Epithelial cell of esophagus (primary cell): ENCODE data around the gene WDFY4.

ENCODE experiments used
- DNase-seq: peaks from one replicate; pipeline ENCODE4 v3.0.0; 2010; ENCODE audit warnings: low read depth
- H3K4me3 ChIP-seq: 2 replicates; pipeline ENCODE4 v1.5.1; 2011; ENCODE audit warnings: mild to moderate bottlenecking, low read length, control low read depth
- CTCF ChIP-seq: IDR thresholded peaks from 2 replicates; pipeline ENCODE4 v1.5.1; 2011; ENCODE audit warnings: low read depth, mild to moderate bottlenecking, low read length, control low read depth, inconsistent platforms; ENCODE audit not compliant: insufficient read depth; ENCODE audit errors: missing control alignments

WDFY4 gene

GRCh38 chr10:48800007-48800675, 115.5 kb downstream of the WDFY4 start:
- H3K4me3 ChIP-seq = no peak overlapping the region
- no peak for TF ChIP-seq CTCF
- no peak for DNase-seq

GRCh38 chr10:48801001-48801421, 116.3 kb downstream of the WDFY4 start:
- TF ChIP-seq CTCF = no peak
- DNase-seq = peak; percentile 72
- H3K4me3 ChIP-seq = no peak overlapping the region

GRCh38 chr10:48802611-48803071, 118.0 kb downstream of the WDFY4 start:
- TF ChIP-seq CTCF = no peak
- H3K4me3 ChIP-seq = no peak overlapping the region
- no peak for DNase-seq

GRCh38 chr10:48803801-48804584, 119.3 kb downstream of the WDFY4 start:
- no peak for TF ChIP-seq CTCF
- no peak overlapping the region for H3K4me3 ChIP-seq
- DNase-seq = no peak

- no peak for DNase-seq
- TF ChIP-seq CTCF = no peak
- no peak overlapping the region for H3K4me3 ChIP-seq
Observed at GRCh38 chr10:48804740-48805182, 120.1 kb downstream of the WDFY4 start.

GRCh38 chr10:48805411-48805810, 120.7 kb downstream of the WDFY4 start:
- DNase-seq = no peak
- no peak overlapping the region for H3K4me3 ChIP-seq
- no peak for TF ChIP-seq CTCF

- TF ChIP-seq CTCF = no peak
- no peak for DNase-seq
Observed at GRCh38 chr10:48805848-48806247, 121.2 kb downstream of the WDFY4 start.

More at GRCh38 chr10:48805848-48806247, 121.2 kb downstream of the WDFY4 start:
- H3K4me3 ChIP-seq = no peak overlapping the region
